Fibroblast of lung (primary cell): Measurements from ENCODE around the gene SMARCA5. TPM values are rescaled to one million over a fixed set of nuclear protein-coding genes. Genes with fewer than 3 reads are reported as not detected.
A peak's percentile ranks its signal among the peaks of the same experiment; 100 is the strongest.

Experiments used
- DNase-seq, 2 donors: peaks; one replicate each; pipeline versions ENCODE4 v3.0.0 to v3.0.0-alpha.2; 2010; ENCODE audit warnings: low read depth in 2 of 2
- H2AFZ ChIP-seq: 2 replicates; pipeline ENCODE4 v1.5.1; 2012; ENCODE audit warnings: low read length, control low read depth, inconsistent platforms
- H3K27ac ChIP-seq: 2 replicates; pipeline ENCODE4 v1.5.1; 2011; ENCODE audit warnings: low read length, control low read depth; ENCODE audit not compliant: insufficient read depth
- H3K27me3 ChIP-seq: 2 replicates; pipeline ENCODE4 v1.5.1; 2011; ENCODE audit warnings: mild to moderate bottlenecking, low read length; ENCODE audit not compliant: control insufficient read depth, insufficient read depth
- H3K36me3 ChIP-seq: 2 replicates; pipeline ENCODE4 v1.5.1; 2011; ENCODE audit warnings: low read length; ENCODE audit not compliant: control insufficient read depth, insufficient read depth
- H3K4me1 ChIP-seq: 2 replicates; pipeline ENCODE4 v1.5.1; 2011; ENCODE audit warnings: low read length; ENCODE audit not compliant: control insufficient read depth, insufficient read depth; ENCODE audit errors: extremely low read depth
- H3K4me2 ChIP-seq: 2 replicates; pipeline ENCODE4 v1.5.1; 2011; ENCODE audit warnings: low read length, control low read depth; ENCODE audit not compliant: insufficient read depth; ENCODE audit errors: extremely low read depth
- H3K4me3 ChIP-seq, 4 experiments: fragments of 200-600 bp in 1 of 4; sonication (generic) in 1 of 4; replicated peaks in 1 of 4; 2 replicates each; pipeline ENCODE4 v1.5.1; 2011 to 2016; ENCODE audit warnings: low read length in 4 of 4, low read depth in 3 of 4, mild to moderate bottlenecking in 3 of 4, control low read depth in 2 of 4, inconsistent platforms in 1 of 4, mixed read lengths in 1 of 4; ENCODE audit not compliant: insufficient read depth in 1 of 4; ENCODE audit errors: control extremely low read depth in 1 of 4
- H3K79me2 ChIP-seq: 2 replicates; pipeline ENCODE4 v1.5.1; 2012; ENCODE audit warnings: mild to moderate bottlenecking, low read length, inconsistent platforms; ENCODE audit not compliant: control insufficient read depth, insufficient read depth
- H3K9ac ChIP-seq: 2 replicates; pipeline ENCODE4 v1.5.1; 2011; ENCODE audit warnings: mild to moderate bottlenecking, low read length, control low read depth; ENCODE audit not compliant: insufficient read depth
- H3K9me3 ChIP-seq: 2 replicates; pipeline ENCODE4 v1.5.1; 2012; ENCODE audit warnings: low read depth, low read length; ENCODE audit not compliant: control insufficient read depth, insufficient read depth
- H4K20me1 ChIP-seq: 2 replicates; pipeline ENCODE4 v1.5.1; 2011; ENCODE audit warnings: low read length; ENCODE audit not compliant: control insufficient read depth, insufficient read depth; ENCODE audit errors: extremely low read depth
- CTCF ChIP-seq, 2 donors: IDR thresholded peaks in 1 of 2; conservative IDR thresholded peaks in 1 of 2; 1 replicate in 1 of 2; 2 replicates in 1 of 2; pipeline ENCODE4 v1.5.1; 2011 to 2012; ENCODE audit warnings: low read length in 2 of 2, control low read depth in 1 of 2, inconsistent platforms in 1 of 2, low read depth in 1 of 2, mild to moderate bottlenecking in 1 of 2
- EZH2 ChIP-seq: IDR thresholded peaks from 2 replicates; pipeline ENCODE4 v1.5.1; 2012; ENCODE audit warnings: low read length, control low read depth, mild to moderate bottlenecking; ENCODE audit errors: missing control alignments
- polyA plus RNA-seq, 2 donors: library from polyadenylated mRNA; depleted of rRNA in 1 of 2; stranded (reverse) in 1 of 2; unstranded in 1 of 2; fragments of >200 nt; gene quantifications; 2 replicates each; pipeline ENCODE4 v1.2.1, GENCODE V29; 2011 to 2012; ENCODE audit warnings: missing spikeins in 1 of 2
- total RNA-seq: library from RNA; depleted of rRNA; stranded (reverse); fragments of >200 nt; gene quantifications from 2 replicates; pipeline ENCODE4 v1.2.1, GENCODE V29; 2014

The SMARCA5 gene
- total and polyA plus RNA-seq, 2 donors (not counting 1 experiment from before 2014, with no cell fraction given), result 22.9 to 53.3 TPM

GRCh38 chr4:143585548-143585947 lies 72.0 kb downstream of the SMARCA5 start:
- H3K4me2 ChIP-seq, result no peak overlapping the region
- no peak overlapping the region for H3K27ac ChIP-seq
- H3K4me1 ChIP-seq, result no peaks in the 10 kb centered on the region
- H2AFZ ChIP-seq, result no peak overlapping the region
- H3K36me3 ChIP-seq, result no peaks in the 10 kb centered on the region
- no peak for DNase-seq
- no peaks in the 10 kb centered on the region for H4K20me1 ChIP-seq
- TF ChIP-seq CTCF (conservative IDR thresholded peaks at IDR 0.05 in 1 of 2, IDR thresholded peaks at IDR 0.05 in 1 of 2; ENCODE audit: low read depth in 1 of 2, low read length in 2 of 2), result no peak
- TF ChIP-seq EZH2, result no peak
- no peaks in the 10 kb centered on the region for H3K27me3 ChIP-seq
- no peaks in the 10 kb centered on the region for H3K79me2 ChIP-seq
- H3K9me3 ChIP-seq, result no peaks in the 10 kb centered on the region
- no peak overlapping the region for H3K9ac ChIP-seq
- no peak overlapping the region for H3K4me3 ChIP-seq

GRCh38 chr4:143586080-143586479 lies 72.6 kb downstream of the SMARCA5 start:
- H3K9ac ChIP-seq, result no peak overlapping the region
- peak in 1 of 2 donors; percentile 30 for DNase-seq
- no peak overlapping the region for H2AFZ ChIP-seq
- H3K4me2 ChIP-seq, result no peak overlapping the region
- H3K4me1 ChIP-seq, result no peaks in the 10 kb centered on the region
- H3K27me3 ChIP-seq, result no peaks in the 10 kb centered on the region
- no peaks in the 10 kb centered on the region for H3K36me3 ChIP-seq
- H4K20me1 ChIP-seq, result no peaks in the 10 kb centered on the region
- H3K9me3 ChIP-seq, result no peaks in the 10 kb centered on the region
- no peak for TF ChIP-seq CTCF (conservative IDR thresholded peaks at IDR 0.05 in 1 of 2, IDR thresholded peaks at IDR 0.05 in 1 of 2; ENCODE audit: low read depth in 1 of 2, low read length in 2 of 2)
- no peak for TF ChIP-seq EZH2
- H3K4me3 ChIP-seq, result no peak overlapping the region
- no peak overlapping the region for H3K27ac ChIP-seq
- H3K79me2 ChIP-seq, result no peaks in the 10 kb centered on the region

- no peak overlapping the region for H2AFZ ChIP-seq
- H3K4me2 ChIP-seq, result no peak overlapping the region
- no peaks in the 10 kb centered on the region for H3K9me3 ChIP-seq
- no peaks in the 10 kb centered on the region for H3K36me3 ChIP-seq
- H3K4me3 ChIP-seq, result no peak overlapping the region
- peak; percentile 2 to 14 for DNase-seq
- H3K4me1 ChIP-seq, result no peaks in the 10 kb centered on the region
- TF ChIP-seq CTCF (conservative IDR thresholded peaks at IDR 0.05 in 1 of 2, IDR thresholded peaks at IDR 0.05 in 1 of 2; ENCODE audit: low read depth in 1 of 2, low read length in 2 of 2) (no peak), EZH2 (no peak)
- no peak overlapping the region for H3K27ac ChIP-seq
- no peak overlapping the region for H3K9ac ChIP-seq
- no peaks in the 10 kb centered on the region for H4K20me1 ChIP-seq
- no peaks in the 10 kb centered on the region for H3K79me2 ChIP-seq
- H3K27me3 ChIP-seq, result no peaks in the 10 kb centered on the region
Observed at GRCh38 chr4:143587703-143588102, 74.2 kb downstream of the SMARCA5 start.
